IPS-15b (cell line): ENCODE data around the gene POLDIP3.
"Not testable (repeated sequence)": the region's sequence is repeated elsewhere in the genome, so short reads cannot be mapped to it uniquely, and the experiment has no call there.

Source experiments
- H3K27me3 ChIP-seq: one replicate; pipeline ENCODE4 v1.6.1; 2013; ENCODE audit warnings: low read length; ENCODE audit not compliant: control insufficient read depth, insufficient read depth
- H3K36me3 ChIP-seq: one replicate; pipeline ENCODE4 v1.6.1; 2013; ENCODE audit warnings: low read length; ENCODE audit not compliant: control insufficient read depth, insufficient read depth
- H3K4me1 ChIP-seq: one replicate; pipeline ENCODE4 v1.6.1; 2013; ENCODE audit warnings: mild to moderate bottlenecking, low read length; ENCODE audit not compliant: control insufficient read depth, insufficient read depth
- H3K4me3 ChIP-seq: one replicate; pipeline ENCODE4 v1.5.1; 2013; ENCODE audit warnings: low read depth, low read length
- H3K9ac ChIP-seq: one replicate; pipeline ENCODE4 v1.6.1; 2013; ENCODE audit warnings: low read depth, mild to moderate bottlenecking, low read length
- H3K9me3 ChIP-seq: one replicate; pipeline ENCODE4 v1.6.1; 2013; ENCODE audit warnings: mild to moderate bottlenecking, low read length; ENCODE audit not compliant: control insufficient read depth, insufficient read depth

POLDIP3 gene

GRCh38 chr22:42623756-42624441, 9.2 kb upstream of the POLDIP3 start:
- Histone ChIP-seq H3K36me3 (peaks cover 27% of the 10 kb centered on the region), H3K4me3 (no peak overlapping the region), H3K9ac (no peak overlapping the region), H3K9me3 (no peaks in the 10 kb centered on the region), H3K27me3 (no peaks in the 10 kb centered on the region), H3K4me1 (no peaks in the 10 kb centered on the region)

GRCh38 chr22:42623301-42623751, 8.6 kb upstream of the POLDIP3 start:
- Histone ChIP-seq H3K9ac (no peak overlapping the region), H3K9me3 (no peaks in the 10 kb centered on the region), H3K36me3 (peaks cover 26% of the 10 kb centered on the region), H3K27me3 (no peaks in the 10 kb centered on the region), H3K4me3 (no peak overlapping the region), H3K4me1 (no peaks in the 10 kb centered on the region)

GRCh38 chr22:42622061-42622710, 7.5 kb upstream of the POLDIP3 start:
- H3K9me3 ChIP-seq, result no peaks in the 10 kb centered on the region
- H3K4me1 ChIP-seq, result peaks cover 4% of the 10 kb centered on the region
- H3K9ac ChIP-seq, result no peak overlapping the region
- peaks cover 17% of the 10 kb centered on the region for H3K36me3 ChIP-seq
- H3K27me3 ChIP-seq, result no peaks in the 10 kb centered on the region
- H3K4me3 ChIP-seq, result no peak overlapping the region

GRCh38 chr22:42621505-42622002, 6.9 kb upstream of the POLDIP3 start:
- Histone ChIP-seq H3K27me3 (no peaks in the 10 kb centered on the region), H3K36me3 (peaks cover 11% of the 10 kb centered on the region), H3K9me3 (no peaks in the 10 kb centered on the region), H3K4me1 (peaks cover 5% of the 10 kb centered on the region), H3K9ac (no peak overlapping the region), H3K4me3 (no peak overlapping the region)

- peaks cover 10% of the 10 kb centered on the region for H3K36me3 ChIP-seq
- H3K4me3 ChIP-seq, result no peak overlapping the region
- no peak overlapping the region for H3K9ac ChIP-seq
- H3K27me3 ChIP-seq, result no peaks in the 10 kb centered on the region
- peaks cover 8% of the 10 kb centered on the region for H3K4me1 ChIP-seq
- H3K9me3 ChIP-seq, result no peaks in the 10 kb centered on the region
Observed at GRCh38 chr22:42620084-42620483, 5.4 kb upstream of the POLDIP3 start.

- no peak overlapping the region for H3K4me3 ChIP-seq
- no peaks in the 10 kb centered on the region for H3K27me3 ChIP-seq
- H3K4me1 ChIP-seq, result peaks cover 8% of the 10 kb centered on the region
- H3K9me3 ChIP-seq, result no peaks in the 10 kb centered on the region
- H3K36me3 ChIP-seq, result peaks cover 10% of the 10 kb centered on the region
- H3K9ac ChIP-seq, result no peak overlapping the region
Observed at GRCh38 chr22:42619261-42620063, 4.8 kb upstream of the POLDIP3 start.

- peaks cover 2% of the 10 kb centered on the region for H3K36me3 ChIP-seq
- H3K4me1 ChIP-seq, result peaks cover 13% of the 10 kb centered on the region
- H3K4me3 ChIP-seq, result no peak overlapping the region
- H3K27me3 ChIP-seq, result no peaks in the 10 kb centered on the region
- no peak overlapping the region for H3K9ac ChIP-seq
- no peaks in the 10 kb centered on the region for H3K9me3 ChIP-seq
Observed at GRCh38 chr22:42617155-42617983, 2.7 kb upstream of the POLDIP3 start.

- H3K9ac ChIP-seq, H3K9me3 ChIP-seq, H3K27me3 ChIP-seq, H3K36me3 ChIP-seq: not testable (repeated sequence)
- peak overlapping the region; percentile 32 for H3K4me3 ChIP-seq
- peaks cover 13% of the 10 kb centered on the region for H3K4me1 ChIP-seq
Observed at GRCh38 chr22:42615860-42616175, 1.1 kb upstream of the POLDIP3 start.

GRCh38 chr22:42615092-42615859, 593 bp upstream of the POLDIP3 start:
- H3K9me3 ChIP-seq, result no peaks in the 10 kb centered on the region
- no peaks in the 10 kb centered on the region for H3K27me3 ChIP-seq
- H3K4me3 ChIP-seq, result peak overlapping the region; percentile 32
- H3K4me1 ChIP-seq, result peaks cover 13% of the 10 kb centered on the region
- H3K36me3 ChIP-seq, result no peaks in the 10 kb centered on the region
- peak overlapping the region; percentile 57 for H3K9ac ChIP-seq

- no peaks in the 10 kb centered on the region for H3K36me3 ChIP-seq
- peak overlapping the region; percentile 89 for H3K4me3 ChIP-seq
- H3K4me1 ChIP-seq, result peaks cover 20% of the 10 kb centered on the region
- no peaks in the 10 kb centered on the region for H3K9me3 ChIP-seq
- peak overlapping the region; percentile 57 for H3K9ac ChIP-seq
- no peaks in the 10 kb centered on the region for H3K27me3 ChIP-seq
Observed at GRCh38 chr22:42613872-42614301, 796 bp downstream of the POLDIP3 start.
